Measurements from ENCODE around the gene CPT1A. TPM values are rescaled to one million over a fixed set of nuclear protein-coding genes. Genes with fewer than 3 reads are reported as not detected.

The CPT1A gene
- total and polyA plus RNA-seq, 10 of the 15 experiments (the other 5 are each of a cell fraction or from before 2014, with no cell fraction given) = 1.1 to 17.5 (median 6.0) TPM

DNA sequence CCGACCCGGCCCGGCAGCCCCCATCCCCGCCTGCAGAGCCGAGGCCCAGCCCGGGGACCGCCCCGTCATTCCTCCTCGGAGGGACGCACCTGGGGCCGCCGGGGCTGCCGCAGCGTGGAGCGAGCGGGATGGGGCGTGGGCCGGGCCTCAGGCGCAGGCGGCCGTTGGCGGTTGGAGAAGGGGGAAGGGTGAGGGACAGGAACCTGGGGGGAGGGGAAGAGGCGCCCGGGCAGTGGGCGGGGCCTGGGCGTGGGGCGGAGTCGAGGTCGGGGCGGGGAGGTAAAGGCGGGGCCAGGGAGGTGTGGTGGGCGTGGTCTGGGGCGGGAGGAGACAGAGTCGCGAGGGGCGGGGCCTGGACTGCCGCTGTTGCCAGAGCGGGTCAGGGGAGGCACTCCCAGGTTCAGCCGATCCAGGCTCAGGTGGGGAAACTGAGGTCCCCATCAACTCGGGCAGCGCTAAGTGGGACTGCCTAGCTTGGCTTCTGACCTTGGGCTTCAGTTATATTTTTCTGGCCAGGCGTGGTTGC is 90.3 kb downstream of the CPT1A start, which contains the start of gene TESMIN:
TSS of gene TESMIN (minus strand) at position 190 of the 526 bp plus-strand sequence. CDS start 860 bp downstream, outside the sequence.
- RAD21 ChIA-PET (ENCODE audit: unreplicated experiment) = no interaction called here
- in situ Hi-C loops (cut with MboI) = no loop called here
- no peaks in the 10 kb centered on the region for H3K4me1 ChIP-seq (ENCODE audit: control insufficient read depth, insufficient read depth, low read length)
- H3K9ac ChIP-seq (ENCODE audit: control insufficient read depth, insufficient read depth, low read length) = no peak within 1 kb of the TSS
- H3K27ac ChIP-seq (ENCODE audit: control insufficient read depth, insufficient read depth) = no peak within 1 kb of the TSS
- no peaks in the 10 kb centered on the region for H4K20me1 ChIP-seq (ENCODE audit: control insufficient read depth, insufficient read depth)
- no peaks in the 10 kb centered on the region for H3K36me3 ChIP-seq (ENCODE audit: control insufficient read depth in 2 of 2, insufficient read depth in 2 of 2, low read length in 1 of 2)
- ATAC-seq (peak; percentile 99), DNase-seq (ENCODE audit: low read depth, low spot score) (peak; percentile 34), FAIRE-seq (no peak)
- no peaks in the 10 kb centered on the region for H3K27me3 ChIP-seq (replicated peaks in 1 of 2; ENCODE audit: control insufficient read depth in 2 of 2, insufficient read depth in 2 of 2, low read length in 1 of 2)
- WGBS (ENCODE audit: insufficient coverage, insufficient replicate concordance, low lambda C conversion rate, missing lambda C conversion rate) = 12% methylated on average over 19 of the region's 42 CpGs
- SMC1A ChIA-PET (ENCODE audit: uncharacterized antibody, unreplicated experiment) = no interaction called here
- POLR2A ChIA-PET = no interaction called here
- peak within 1 kb of the TSS; percentile 38; the same call in 1 of the 2 replicates for H3K4me2 ChIP-seq (ENCODE audit: control insufficient read depth, insufficient read depth)
- H3K9me3 ChIP-seq (replicated peaks; ENCODE audit: control insufficient read depth, insufficient read depth, low read length) = no peaks in the 10 kb centered on the region
- CTCF ChIA-PET = no interaction called here
- H3K4me3 ChIP-seq = peak within 1 kb of the TSS; percentile 55; the same call in 1 of the 2 replicates
- intact Hi-C loops (cut with micrococcal nuclease; ENCODE audit: unreplicated experiment) = no loop called here
- no TSS peak for BruUV-seq (replicated peaks)
- H3K79me2 ChIP-seq (ENCODE audit: control insufficient read depth, insufficient read depth, low read length) = no peaks in the 10 kb centered on the region
- H2AFZ ChIP-seq (ENCODE audit: control insufficient read depth, low read depth, low read length) = peak within 1 kb of the TSS; percentile 65
- no peak for TF ChIP-seq RELB (IDR thresholded peaks at IDR 0.05; ENCODE audit: low read depth)
- TF ChIP-seq USF1 (IDR thresholded peaks at IDR 0.05; ENCODE audit: borderline replicate concordance, extremely low read length, insufficient read depth, low read depth, low read length) = no peak
- TF ChIP-seq TARDBP (IDR thresholded peaks at IDR 0.05; ENCODE audit: borderline replicate concordance) = no peak
- TF ChIP-seq, protein P1, sequence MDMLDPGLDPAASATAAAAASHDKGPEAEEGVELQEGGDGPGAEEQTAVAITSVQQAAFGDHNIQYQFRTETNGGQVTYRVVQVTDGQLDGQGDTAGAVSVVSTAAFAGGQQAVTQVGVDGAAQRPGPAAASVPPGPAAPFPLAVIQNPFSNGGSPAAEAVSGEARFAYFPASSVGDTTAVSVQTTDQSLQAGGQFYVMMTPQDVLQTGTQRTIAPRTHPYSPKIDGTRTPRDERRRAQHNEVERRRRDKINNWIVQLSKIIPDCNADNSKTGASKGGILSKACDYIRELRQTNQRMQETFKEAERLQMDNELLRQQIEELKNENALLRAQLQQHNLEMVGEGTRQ (IDR thresholded peaks at IDR 0.05; ENCODE audit: borderline replicate concordance, low read depth, low read length) = no peak
- no peak for TF ChIP-seq GABPA (IDR thresholded peaks at IDR 0.05; ENCODE audit: low read depth)
- peak in 1 of 2 experiments; percentile 47; a peak in 1 of 4 replicates for TF ChIP-seq EP300 (IDR thresholded peaks at IDR 0.05; ENCODE audit: borderline replicate concordance in 1 of 2, control insufficient read depth in 1 of 2, low read depth in 2 of 2, low read length in 2 of 2)
- peak; percentile 77; the same call in 1 of the 2 replicates for TF ChIP-seq MYB (IDR thresholded peaks at IDR 0.05; ENCODE audit: borderline replicate concordance, low read depth, low read length)
- no peak for TF ChIP-seq JUND (IDR thresholded peaks at IDR 0.05; ENCODE audit: low read depth, low read length)
- TF ChIP-seq HDAC2 (IDR thresholded peaks at IDR 0.05) = no peak
- TF ChIP-seq, protein P2, sequence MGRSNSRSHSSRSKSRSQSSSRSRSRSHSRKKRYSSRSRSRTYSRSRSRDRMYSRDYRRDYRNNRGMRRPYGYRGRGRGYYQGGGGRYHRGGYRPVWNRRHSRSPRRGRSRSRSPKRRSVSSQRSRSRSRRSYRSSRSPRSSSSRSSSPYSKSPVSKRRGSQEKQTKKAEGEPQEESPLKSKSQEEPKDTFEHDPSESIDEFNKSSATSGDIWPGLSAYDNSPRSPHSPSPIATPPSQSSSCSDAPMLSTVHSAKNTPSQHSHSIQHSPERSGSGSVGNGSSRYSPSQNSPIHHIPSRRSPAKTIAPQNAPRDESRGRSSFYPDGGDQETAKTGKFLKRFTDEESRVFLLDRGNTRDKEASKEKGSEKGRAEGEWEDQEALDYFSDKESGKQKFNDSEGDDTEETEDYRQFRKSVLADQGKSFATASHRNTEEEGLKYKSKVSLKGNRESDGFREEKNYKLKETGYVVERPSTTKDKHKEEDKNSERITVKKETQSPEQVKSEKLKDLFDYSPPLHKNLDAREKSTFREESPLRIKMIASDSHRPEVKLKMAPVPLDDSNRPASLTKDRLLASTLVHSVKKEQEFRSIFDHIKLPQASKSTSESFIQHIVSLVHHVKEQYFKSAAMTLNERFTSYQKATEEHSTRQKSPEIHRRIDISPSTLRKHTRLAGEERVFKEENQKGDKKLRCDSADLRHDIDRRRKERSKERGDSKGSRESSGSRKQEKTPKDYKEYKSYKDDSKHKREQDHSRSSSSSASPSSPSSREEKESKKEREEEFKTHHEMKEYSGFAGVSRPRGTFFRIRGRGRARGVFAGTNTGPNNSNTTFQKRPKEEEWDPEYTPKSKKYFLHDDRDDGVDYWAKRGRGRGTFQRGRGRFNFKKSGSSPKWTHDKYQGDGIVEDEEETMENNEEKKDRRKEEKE (IDR thresholded peaks at IDR 0.05) = no peak
- 0 out of 2 replicates have a peak, but pooled peaks have one; percentile 16 for TF ChIP-seq YY1 (IDR thresholded peaks at IDR 0.05; ENCODE audit: low read depth, low read length)
- no peak for TF ChIP-seq BACH1 (IDR thresholded peaks at IDR 0.05; ENCODE audit: borderline replicate concordance)
- TF ChIP-seq TCF12 (IDR thresholded peaks at IDR 0.05; ENCODE audit: low read depth, low read length) = peak; percentile 57; the same call in 1 of the 2 replicates
- no peak for TF ChIP-seq JUNB (IDR thresholded peaks at IDR 0.05)
- no peak for TF ChIP-seq TCF3 (IDR thresholded peaks at IDR 0.05; ENCODE audit: borderline replicate concordance, insufficient read depth, low read depth, low read length)
- peak; percentile 71 for TF ChIP-seq POLR2A (IDR thresholded peaks at IDR 0.05; ENCODE audit: low read depth, low read length)
